Duodenal mucosa (tissue), 2 donors: ENCODE data around the gene YIPF3.

Experiments used
- H3K27ac ChIP-seq: one replicate; pipeline ENCODE4 v1.7.0; 2013; ENCODE audit warnings: low read depth, low read length
- H3K27me3 ChIP-seq, 2 donors: one replicate each; pipeline ENCODE4 v1.7.0; 2013; ENCODE audit warnings: low read length in 2 of 2, control low read depth in 1 of 2; ENCODE audit not compliant: insufficient read depth in 2 of 2, control insufficient read depth in 1 of 2
- H3K36me3 ChIP-seq, 2 donors: one replicate each; pipeline ENCODE4 v1.7.0; 2013; ENCODE audit warnings: low read length in 2 of 2, control low read depth in 1 of 2; ENCODE audit not compliant: insufficient read depth in 2 of 2, control insufficient read depth in 1 of 2
- H3K4me1 ChIP-seq, 2 donors: one replicate each; pipeline ENCODE4 v1.7.0; 2013; ENCODE audit warnings: low read length in 2 of 2, control low read depth in 1 of 2; ENCODE audit not compliant: insufficient read depth in 2 of 2, control insufficient read depth in 1 of 2
- H3K4me3 ChIP-seq, 2 donors: one replicate each; pipeline ENCODE4 v1.7.0; 2013; ENCODE audit warnings: low read length in 2 of 2, low read depth in 1 of 2
- H3K9ac ChIP-seq, 2 donors: one replicate each; pipeline ENCODE4 v1.7.0; 2013; ENCODE audit warnings: low read length in 2 of 2, low read depth in 1 of 2
- H3K9me3 ChIP-seq, 2 donors: one replicate each; pipeline ENCODE4 v1.7.0; 2013; ENCODE audit warnings: low read length in 2 of 2, control low read depth in 1 of 2; ENCODE audit not compliant: control insufficient read depth in 1 of 2

Gene YIPF3

DNA sequence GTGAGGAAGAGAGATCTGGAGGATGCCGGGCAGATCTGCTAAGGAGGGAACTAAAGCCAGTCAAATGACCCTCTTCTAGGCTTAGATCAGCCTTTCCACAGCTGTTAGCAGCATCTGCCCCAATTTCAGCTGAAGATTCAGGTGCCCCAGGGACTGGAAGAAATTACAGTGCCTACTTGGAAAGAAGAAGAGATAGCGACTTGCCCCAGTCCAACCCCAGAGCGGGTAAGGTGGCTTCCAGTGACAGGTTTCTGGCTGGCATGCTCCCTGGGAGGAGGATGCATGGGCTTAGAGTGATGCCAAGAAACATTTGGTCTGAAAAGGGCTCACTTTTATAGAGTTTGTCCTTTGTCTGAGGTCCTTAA lies 38.7 kb downstream of the YIPF3 start:
- Histone ChIP-seq H3K9ac (peak overlapping the region; percentile 65 to 88), H3K27ac (no peak overlapping the region), H3K36me3 (no peaks in the 10 kb centered on the region), H3K27me3 (no peaks in the 10 kb centered on the region), H3K4me3 (peak overlapping the region; percentile 73 to 92), H3K9me3 (no peaks in the 10 kb centered on the region), H3K4me1 (peaks cover 26 to 31% of the 10 kb centered on the region in 2 donors)

DNA sequence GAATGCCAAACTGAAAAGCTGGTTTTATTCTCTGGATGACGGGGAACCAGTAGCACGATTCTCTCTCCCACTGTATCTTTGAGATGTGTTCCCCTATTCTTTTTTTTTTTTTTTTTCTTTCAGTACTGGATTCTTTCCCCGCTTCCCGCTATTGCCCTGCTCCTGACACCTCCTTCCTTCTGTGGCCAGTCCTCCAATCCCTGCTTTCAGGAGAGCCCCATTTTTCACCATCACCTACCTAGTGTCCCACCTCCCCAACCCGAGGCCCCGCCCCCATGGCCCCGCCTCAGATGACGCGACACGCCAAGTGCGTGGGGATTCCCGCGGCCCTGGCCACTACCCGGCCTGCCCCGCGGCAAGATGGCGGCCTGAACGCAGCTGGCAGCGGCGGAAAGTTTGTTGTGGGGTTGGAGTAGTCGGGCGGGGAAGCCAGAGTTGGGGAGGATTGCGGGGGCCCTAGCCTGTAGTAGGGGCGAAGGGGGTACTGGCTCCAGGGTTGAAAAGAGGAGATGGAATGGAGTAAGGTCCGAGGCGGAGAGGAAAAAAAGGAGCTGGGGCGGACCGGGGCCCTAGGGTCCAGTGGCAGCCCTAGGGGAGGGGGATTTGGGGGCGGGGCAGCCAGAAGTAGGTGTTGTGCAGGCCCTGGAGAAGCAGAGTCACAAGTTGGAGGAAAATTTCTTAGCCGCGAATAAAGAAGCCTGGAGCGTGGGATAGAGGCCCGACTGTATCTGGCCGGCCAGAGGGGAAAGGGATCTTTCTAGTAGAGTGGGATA lies 39.3 kb downstream of the YIPF3 start, which contains the start of gene TJAP1:
Gene TJAP1 (plus strand): TSS at position 336 of the 773 bp plus-strand sequence. CDS start 21,432 bp downstream, outside the sequence.
- peak within 1 kb of the TSS; percentile 65 to 88 for H3K9ac ChIP-seq
- no peaks in the 10 kb centered on the region for H3K9me3 ChIP-seq
- no peak within 1 kb of the TSS for H3K27ac ChIP-seq
- H3K4me3 ChIP-seq, result peak within 1 kb of the TSS; percentile 73 to 92
- no peaks in the 10 kb centered on the region for H3K36me3 ChIP-seq
- no peaks in the 10 kb centered on the region for H3K27me3 ChIP-seq
- peaks cover 25 to 29% of the 10 kb centered on the region in 2 donors for H3K4me1 ChIP-seq

DNA sequence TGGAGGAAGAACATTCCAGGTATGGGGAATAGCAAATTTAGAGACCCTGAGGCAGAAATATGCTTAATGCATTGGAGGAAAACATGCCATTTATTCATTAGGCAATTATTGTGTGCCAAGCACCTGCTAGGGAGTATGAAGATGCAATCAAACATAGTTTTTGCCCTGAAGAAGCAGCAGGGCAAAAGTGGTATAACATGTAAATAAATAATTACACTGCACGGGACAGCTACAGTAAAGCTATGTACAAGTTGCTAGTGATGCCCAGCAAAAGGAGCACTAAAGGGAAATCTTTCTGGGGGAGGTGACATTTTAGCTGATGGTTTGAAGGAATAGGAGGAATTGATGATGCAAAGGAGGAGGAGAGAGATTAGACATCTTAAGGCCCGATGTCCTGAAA lies 40.0 kb downstream of the YIPF3 start:
- peak overlapping the region; percentile 20 to 36 for H3K9ac ChIP-seq
- H3K27me3 ChIP-seq, result no peaks in the 10 kb centered on the region
- H3K4me1 ChIP-seq, result peaks cover 19 to 22% of the 10 kb centered on the region in 2 donors
- H3K27ac ChIP-seq, result no peak overlapping the region
- peak overlapping the region; percentile 73 to 92 for H3K4me3 ChIP-seq
- H3K36me3 ChIP-seq, result no peaks in the 10 kb centered on the region
- no peaks in the 10 kb centered on the region for H3K9me3 ChIP-seq

DNA sequence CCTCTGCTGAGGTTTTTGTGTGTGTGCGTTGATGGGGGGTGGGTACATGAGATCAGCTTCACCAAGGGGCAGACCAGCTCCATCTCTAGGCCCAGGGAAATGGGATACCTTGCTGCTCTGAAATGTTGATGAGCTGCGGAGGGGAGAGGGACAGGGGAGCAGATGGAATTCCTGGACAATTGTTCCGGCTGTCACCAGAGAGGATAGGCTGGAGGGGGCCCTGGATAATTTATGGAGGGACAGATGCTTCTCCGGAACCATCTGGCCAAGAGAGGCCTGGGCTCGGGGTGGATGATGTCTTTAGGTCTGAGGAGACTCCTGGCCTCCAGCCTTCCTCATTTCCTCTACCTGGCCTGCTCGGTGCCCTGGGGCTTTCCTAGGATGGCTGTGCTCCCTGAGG lies 41.2 kb downstream of the YIPF3 start:
- peaks cover 13 to 15% of the 10 kb centered on the region in 2 donors for H3K4me1 ChIP-seq
- H3K4me3 ChIP-seq, result no peak overlapping the region
- no peaks in the 10 kb centered on the region for H3K36me3 ChIP-seq
- H3K9me3 ChIP-seq, result no peaks in the 10 kb centered on the region
- H3K27me3 ChIP-seq, result no peaks in the 10 kb centered on the region
- H3K27ac ChIP-seq, result no peak overlapping the region
- no peak overlapping the region for H3K9ac ChIP-seq

DNA sequence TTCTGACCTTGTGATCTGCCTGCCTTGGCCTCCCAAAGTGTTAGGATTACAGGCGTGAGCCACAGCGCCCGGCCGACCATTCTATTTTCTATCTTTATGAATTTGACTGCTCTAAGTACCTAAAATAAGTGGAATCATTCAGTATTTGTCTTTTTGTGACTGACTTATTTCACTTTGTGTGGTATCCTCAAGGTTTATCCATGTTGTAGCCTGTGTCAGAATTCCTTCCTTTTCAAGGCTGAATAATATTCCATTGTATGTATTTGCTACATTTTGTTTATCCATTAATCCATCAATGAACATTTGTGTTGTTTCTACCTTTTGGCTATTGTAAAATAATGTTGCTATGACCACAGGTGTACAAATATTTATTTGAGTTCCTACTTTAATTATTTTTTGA lies 44.2 kb downstream of the YIPF3 start:
- Histone ChIP-seq H3K4me3 (no peak overlapping the region), H3K4me1 (no peaks in the 10 kb centered on the region), H3K27ac (no peak overlapping the region), H3K9me3 (no peaks in the 10 kb centered on the region), H3K36me3 (no peaks in the 10 kb centered on the region), H3K9ac (no peak overlapping the region), H3K27me3 (peaks cover 0 to 6% of the 10 kb centered on the region in 2 donors)

DNA sequence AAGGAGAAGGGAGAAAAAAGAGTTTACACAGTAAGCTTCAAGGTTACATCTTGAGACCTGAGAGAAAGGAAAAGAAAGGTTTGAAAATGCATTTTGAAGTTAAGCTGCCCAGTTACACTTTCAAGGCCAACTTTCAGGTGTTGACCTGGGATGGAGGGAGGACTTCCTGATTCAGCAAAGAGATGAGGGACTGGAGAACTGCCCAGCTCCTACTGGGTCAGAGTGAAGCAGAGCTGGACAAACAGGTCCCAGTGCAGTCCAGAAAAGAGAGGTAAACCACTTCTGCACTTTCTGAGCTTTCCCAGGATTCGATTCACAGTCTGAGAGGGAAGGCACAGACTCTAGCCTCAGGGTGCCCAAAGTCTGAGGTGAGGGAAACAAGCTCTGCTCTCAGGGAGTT lies 45.3 kb downstream of the YIPF3 start:
- Histone ChIP-seq H3K4me3 (no peak overlapping the region), H3K27me3 (peaks cover 0 to 6% of the 10 kb centered on the region in 2 donors), H3K9ac (no peak overlapping the region), H3K9me3 (no peaks in the 10 kb centered on the region), H3K4me1 (no peaks in the 10 kb centered on the region), H3K36me3 (no peaks in the 10 kb centered on the region), H3K27ac (no peak overlapping the region)

DNA sequence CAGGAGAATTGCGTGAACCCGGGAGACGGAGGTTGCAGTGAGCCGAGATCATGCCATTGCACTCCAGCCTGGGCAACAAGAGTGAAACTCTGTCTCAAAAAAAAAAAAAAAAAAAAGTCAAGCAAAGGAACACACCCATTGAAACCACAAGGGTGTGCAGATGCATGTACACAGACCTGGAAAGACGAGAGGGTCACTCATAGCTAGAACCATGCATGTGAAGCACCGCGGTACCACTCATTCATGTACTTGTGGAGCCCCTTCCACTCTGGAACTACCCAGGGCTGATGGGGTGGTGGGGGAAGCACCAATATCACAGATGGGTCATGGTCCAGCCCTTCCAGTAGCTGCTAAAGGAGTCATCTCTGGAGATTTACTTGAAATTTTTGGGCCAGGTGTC lies 46.8 kb downstream of the YIPF3 start:
- Histone ChIP-seq H3K36me3 (no peaks in the 10 kb centered on the region), H3K27me3 (peaks cover 0 to 6% of the 10 kb centered on the region in 2 donors), H3K9ac (no peak overlapping the region), H3K27ac (no peak overlapping the region), H3K9me3 (no peaks in the 10 kb centered on the region), H3K4me3 (no peak overlapping the region), H3K4me1 (no peaks in the 10 kb centered on the region)

DNA sequence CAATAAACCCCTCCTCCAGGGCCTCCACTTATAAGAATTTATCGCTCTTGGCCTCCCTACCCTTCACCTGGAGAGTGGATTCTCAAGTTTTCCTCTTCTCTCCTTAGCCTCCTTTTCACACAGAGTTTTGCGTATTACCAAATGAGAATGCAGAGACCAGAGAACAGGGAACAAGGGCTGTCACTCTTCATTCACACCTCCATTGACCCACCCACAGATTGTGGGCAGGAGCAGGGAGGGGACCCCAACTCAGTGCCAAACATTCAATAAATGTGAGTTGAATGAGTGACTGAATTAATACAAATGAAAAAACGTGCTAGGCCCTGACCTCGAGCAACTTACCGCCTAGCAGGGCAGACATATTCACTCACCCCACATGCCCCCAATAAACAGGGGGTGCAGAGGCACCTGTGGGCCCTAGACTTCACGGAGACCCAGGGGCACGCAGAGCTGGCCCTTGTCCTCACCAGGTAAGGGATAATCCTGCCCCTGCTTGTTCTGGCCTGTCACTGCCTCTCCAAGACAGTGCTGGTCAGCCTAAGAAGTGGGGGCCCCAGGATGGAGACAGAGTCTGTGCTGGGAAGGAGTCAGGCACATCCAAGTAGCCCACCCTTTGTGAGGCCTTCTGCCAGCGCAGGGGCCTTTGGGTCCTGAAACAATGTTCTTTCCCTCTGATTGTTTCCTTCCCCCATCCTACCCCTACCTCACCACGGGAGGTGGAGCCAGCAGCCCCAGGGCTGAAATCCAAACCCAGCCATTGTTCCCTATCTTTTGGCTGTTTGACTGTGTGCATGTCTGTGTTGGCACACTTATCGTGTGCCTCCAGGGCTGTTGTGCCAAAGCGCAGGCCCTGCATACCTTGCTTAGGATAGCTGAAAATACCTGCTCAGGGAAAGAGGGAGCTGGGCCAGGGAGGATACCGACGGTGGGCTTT lies 47.7 kb downstream of the YIPF3 start:
- Histone ChIP-seq H3K27ac (no peak overlapping the region), H3K9me3 (no peaks in the 10 kb centered on the region), H3K36me3 (no peaks in the 10 kb centered on the region), H3K9ac (no peak overlapping the region), H3K4me3 (no peak overlapping the region), H3K27me3 (peaks cover 0 to 6% of the 10 kb centered on the region in 2 donors), H3K4me1 (no peaks in the 10 kb centered on the region)

DNA sequence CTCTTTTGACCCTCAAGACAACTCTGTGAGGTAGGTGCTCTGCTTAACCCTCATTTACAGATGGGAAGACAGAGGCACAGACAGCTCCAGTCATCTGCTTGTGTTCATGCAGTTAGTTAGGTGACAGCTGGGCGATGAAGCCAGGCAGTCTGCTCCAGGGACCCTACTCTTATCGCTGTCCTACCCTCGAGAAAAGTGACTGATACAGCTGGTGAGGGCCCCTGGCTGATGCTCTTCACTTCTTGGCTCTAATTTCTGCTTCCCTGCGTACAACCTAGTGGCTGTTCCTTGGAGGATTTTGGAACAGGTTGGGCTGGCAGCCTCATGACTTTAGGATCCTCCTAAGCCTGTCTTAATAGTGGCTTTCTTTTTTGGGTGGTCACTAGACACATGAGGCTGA lies 48.5 kb downstream of the YIPF3 start:
- no peaks in the 10 kb centered on the region for H3K9me3 ChIP-seq
- H3K4me3 ChIP-seq, result no peak overlapping the region
- H3K36me3 ChIP-seq, result no peaks in the 10 kb centered on the region
- H3K9ac ChIP-seq, result no peak overlapping the region
- H3K27me3 ChIP-seq, result peaks cover 3 to 6% of the 10 kb centered on the region in 2 donors
- no peaks in the 10 kb centered on the region for H3K4me1 ChIP-seq
- H3K27ac ChIP-seq, result no peak overlapping the region

DNA sequence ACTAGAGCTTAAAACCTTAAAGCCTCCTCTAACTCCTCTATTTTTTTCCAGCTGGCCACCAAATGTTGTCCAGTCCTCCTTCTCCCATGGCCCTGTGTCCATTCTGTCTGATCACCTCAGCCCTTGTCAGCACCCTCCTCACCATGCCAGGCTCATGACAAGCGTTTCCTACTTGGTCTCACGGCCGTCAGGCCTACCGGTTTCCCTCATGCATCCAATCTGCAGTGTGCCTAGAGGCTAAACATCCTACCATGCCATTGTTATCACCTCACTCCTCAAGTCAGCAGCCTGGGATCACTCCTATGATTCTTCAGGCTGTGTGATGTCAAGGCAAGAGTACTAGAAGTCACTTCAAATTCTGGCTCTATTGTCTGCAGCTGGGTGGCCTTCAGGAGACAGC lies 49.0 kb downstream of the YIPF3 start:
- H3K4me3 ChIP-seq, result no peak overlapping the region
- H3K36me3 ChIP-seq, result no peaks in the 10 kb centered on the region
- H3K9ac ChIP-seq, result no peak overlapping the region
- peaks cover 5 to 6% of the 10 kb centered on the region in 2 donors for H3K27me3 ChIP-seq
- no peaks in the 10 kb centered on the region for H3K9me3 ChIP-seq
- H3K4me1 ChIP-seq, result no peaks in the 10 kb centered on the region
- no peak overlapping the region for H3K27ac ChIP-seq
